GM19455 (cell line): Measurements from ENCODE around the gene STAT3.
"Not testable (repeated sequence)": the region's sequence is repeated elsewhere in the genome, so short reads cannot be mapped to it uniquely, and the experiment has no call there.

ENCODE experiments used
- ATAC-seq: cut with Tn5 transposase; IDR thresholded peaks from one replicate; pipeline ENCODE4 v1.9.1; 2021; ENCODE audit not compliant: unreplicated experiment

The STAT3 gene

GRCh38 chr17:42264366-42264765 lies 123.9 kb downstream of the STAT3 start:
- not testable (repeated sequence) for ATAC-seq
